Measurements from ENCODE around the gene DHFR.

DNA sequence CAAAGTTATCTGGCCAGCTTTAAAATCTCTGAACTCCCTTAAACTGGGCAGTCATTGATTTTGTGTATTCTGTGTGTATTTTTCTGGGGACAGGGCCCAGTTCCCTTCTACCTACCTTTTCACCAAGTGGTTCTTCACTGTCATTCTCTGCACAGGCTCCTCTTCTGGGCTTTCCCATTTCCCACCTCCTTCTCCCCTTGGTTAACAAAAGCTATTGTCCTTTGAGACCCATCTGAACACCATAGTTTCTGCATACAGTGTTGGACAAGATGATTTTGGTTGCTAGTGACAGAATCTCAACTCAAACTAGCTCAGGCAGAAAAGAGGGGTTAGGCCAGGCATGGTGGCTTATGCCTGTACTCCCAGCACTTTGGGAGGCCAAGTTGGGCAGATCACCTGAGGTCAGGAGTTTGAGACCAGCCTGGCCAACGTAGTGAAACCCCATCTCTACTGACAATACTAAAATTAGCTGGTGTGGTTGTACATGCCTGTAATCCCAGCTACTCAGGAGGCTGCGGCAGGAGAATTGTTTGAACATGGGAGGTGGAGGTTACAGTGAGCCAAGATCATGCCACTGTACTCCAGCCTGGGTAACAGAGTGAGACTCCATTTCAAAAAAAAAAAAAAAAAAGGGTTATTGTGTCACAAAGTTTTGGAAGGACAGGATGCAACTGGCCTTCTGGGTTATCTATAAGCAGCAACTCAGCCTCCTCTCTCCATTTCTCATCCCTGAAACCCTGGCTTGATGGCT lies 53.7 kb downstream of the DHFR start:
- TF ChIP-seq, protein P1, sequence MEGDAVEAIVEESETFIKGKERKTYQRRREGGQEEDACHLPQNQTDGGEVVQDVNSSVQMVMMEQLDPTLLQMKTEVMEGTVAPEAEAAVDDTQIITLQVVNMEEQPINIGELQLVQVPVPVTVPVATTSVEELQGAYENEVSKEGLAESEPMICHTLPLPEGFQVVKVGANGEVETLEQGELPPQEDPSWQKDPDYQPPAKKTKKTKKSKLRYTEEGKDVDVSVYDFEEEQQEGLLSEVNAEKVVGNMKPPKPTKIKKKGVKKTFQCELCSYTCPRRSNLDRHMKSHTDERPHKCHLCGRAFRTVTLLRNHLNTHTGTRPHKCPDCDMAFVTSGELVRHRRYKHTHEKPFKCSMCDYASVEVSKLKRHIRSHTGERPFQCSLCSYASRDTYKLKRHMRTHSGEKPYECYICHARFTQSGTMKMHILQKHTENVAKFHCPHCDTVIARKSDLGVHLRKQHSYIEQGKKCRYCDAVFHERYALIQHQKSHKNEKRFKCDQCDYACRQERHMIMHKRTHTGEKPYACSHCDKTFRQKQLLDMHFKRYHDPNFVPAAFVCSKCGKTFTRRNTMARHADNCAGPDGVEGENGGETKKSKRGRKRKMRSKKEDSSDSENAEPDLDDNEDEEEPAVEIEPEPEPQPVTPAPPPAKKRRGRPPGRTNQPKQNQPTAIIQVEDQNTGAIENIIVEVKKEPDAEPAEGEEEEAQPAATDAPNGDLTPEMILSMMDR (conservative IDR thresholded peaks at IDR 0.05) = no peak
- TF ChIP-seq ZFX (IDR thresholded peaks at IDR 0.05) = no peak
